ENCODE data around the gene ADAMTSL1.

DNA sequence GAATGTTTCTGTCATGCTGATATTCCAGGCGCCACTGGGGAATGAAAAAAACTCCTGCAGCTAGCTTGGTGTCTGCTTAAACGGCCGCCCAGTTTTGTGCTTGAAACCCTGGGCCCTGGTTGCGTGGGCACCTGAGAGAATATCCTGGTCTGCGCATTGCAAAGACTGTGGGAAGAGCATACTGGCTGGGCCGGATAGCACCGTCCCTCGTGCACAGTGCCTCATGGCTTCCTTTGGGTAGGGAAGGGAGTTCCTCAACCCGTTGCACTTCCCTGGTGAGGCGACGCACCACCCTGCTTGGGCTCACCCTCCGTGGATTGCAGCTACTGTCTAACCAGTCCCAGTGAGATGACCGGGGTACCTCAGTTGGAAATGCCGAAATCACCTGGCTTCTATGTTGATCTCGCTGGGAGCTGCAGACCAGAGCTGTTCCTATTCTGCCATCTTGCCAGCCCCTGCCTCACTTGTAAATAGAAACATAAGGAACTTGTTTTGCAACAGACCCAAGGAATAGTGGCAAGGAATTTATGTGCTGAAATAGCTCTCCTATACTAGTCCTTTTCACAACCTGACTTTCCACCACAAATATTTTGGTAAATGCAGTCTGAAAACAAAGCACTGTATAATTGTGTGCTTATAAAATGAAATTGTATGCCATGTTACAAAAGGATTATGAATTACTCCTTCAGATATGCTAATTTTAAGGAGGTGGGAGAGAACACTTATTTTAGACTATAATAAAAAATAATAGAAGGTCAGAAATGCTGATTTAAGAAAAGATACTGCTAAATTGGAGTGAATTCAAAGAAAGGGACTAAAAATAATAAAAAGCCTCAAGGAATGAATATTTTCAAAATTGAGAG, 90.3 kb downstream of the ADAMTSL1 start:
- TF ChIP-seq, protein P1, sequence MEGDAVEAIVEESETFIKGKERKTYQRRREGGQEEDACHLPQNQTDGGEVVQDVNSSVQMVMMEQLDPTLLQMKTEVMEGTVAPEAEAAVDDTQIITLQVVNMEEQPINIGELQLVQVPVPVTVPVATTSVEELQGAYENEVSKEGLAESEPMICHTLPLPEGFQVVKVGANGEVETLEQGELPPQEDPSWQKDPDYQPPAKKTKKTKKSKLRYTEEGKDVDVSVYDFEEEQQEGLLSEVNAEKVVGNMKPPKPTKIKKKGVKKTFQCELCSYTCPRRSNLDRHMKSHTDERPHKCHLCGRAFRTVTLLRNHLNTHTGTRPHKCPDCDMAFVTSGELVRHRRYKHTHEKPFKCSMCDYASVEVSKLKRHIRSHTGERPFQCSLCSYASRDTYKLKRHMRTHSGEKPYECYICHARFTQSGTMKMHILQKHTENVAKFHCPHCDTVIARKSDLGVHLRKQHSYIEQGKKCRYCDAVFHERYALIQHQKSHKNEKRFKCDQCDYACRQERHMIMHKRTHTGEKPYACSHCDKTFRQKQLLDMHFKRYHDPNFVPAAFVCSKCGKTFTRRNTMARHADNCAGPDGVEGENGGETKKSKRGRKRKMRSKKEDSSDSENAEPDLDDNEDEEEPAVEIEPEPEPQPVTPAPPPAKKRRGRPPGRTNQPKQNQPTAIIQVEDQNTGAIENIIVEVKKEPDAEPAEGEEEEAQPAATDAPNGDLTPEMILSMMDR (IDR thresholded peaks at IDR 0.05; ENCODE audit: insufficient read depth, low read depth, low read length): no peak
- no peak for TF ChIP-seq EZH2 (IDR thresholded peaks at IDR 0.05; ENCODE audit: insufficient read depth, low read length)

Measured in astrocyte (in vitro differentiated cells and primary cell).